ENCODE results near the gene UCP2. TPM values are rescaled to one million over a fixed set of nuclear protein-coding genes. Genes with fewer than 3 reads are reported as not detected.
A peak's percentile ranks its signal among the peaks of the same experiment; 100 is the strongest.

UCP2 gene
- total and polyA plus RNA-seq, 5 donors from 2014 or later: 850 to 2,276 (median 1,526) TPM

GRCh38 chr11:73961321-73961720 lies 21.3 kb downstream of the UCP2 start:
- DNase-seq (no peak), ATAC-seq (ENCODE audit: low read depth in 2 of 2) (no peak)
- H3K4me3 Mint-ChIP-seq: no peak overlapping the region
- no peaks in the 10 kb centered on the region for H3K36me3 Mint-ChIP-seq
- peaks cover 0 to 38% (median 4%) of the 10 kb centered on the region in 4 donors for H3K4me1 Mint-ChIP-seq
- H3K27ac Mint-ChIP-seq: no peak overlapping the region
- Histone ChIP-seq H3K27ac (ENCODE audit: insufficient read depth, low read length, poor library complexity, severe bottlenecking) (no peak overlapping the region), H3K27me3 (ENCODE audit: control insufficient read depth, insufficient read depth, low read length) (no peaks in the 10 kb centered on the region), H3K36me3 (ENCODE audit: control insufficient read depth, insufficient read depth, low read length) (no peaks in the 10 kb centered on the region), H3K4me3 (ENCODE audit: low read depth, low read length) (no peak overlapping the region), H3K9me3 (ENCODE audit: control insufficient read depth in 2 of 2, low read length in 2 of 2) (no peaks in the 10 kb centered on the region), H3K4me1 (ENCODE audit: control insufficient read depth, insufficient read depth, low read length, poor library complexity, severe bottlenecking) (peaks cover 17% of the 10 kb centered on the region)
- no peaks in the 10 kb centered on the region for H3K9me3 Mint-ChIP-seq
- peaks cover 4% of the 10 kb centered on the region for H3K27me3 Mint-ChIP-seq

- Mint-ChIP-seq H3K4me3 (no peak overlapping the region), H3K36me3 (no peaks in the 10 kb centered on the region), H3K27ac (no peak overlapping the region), H3K4me1 (peaks cover 0 to 19% (median 2%) of the 10 kb centered on the region in 4 donors), H3K27me3 (peaks cover 13% of the 10 kb centered on the region), H3K9me3 (no peaks in the 10 kb centered on the region)
- no peaks in the 10 kb centered on the region for H3K4me1 ChIP-seq (ENCODE audit: control insufficient read depth, insufficient read depth, low read length, poor library complexity, severe bottlenecking)
- H3K9me3 ChIP-seq (ENCODE audit: control insufficient read depth in 2 of 2, low read length in 2 of 2): no peaks in the 10 kb centered on the region
- no peak overlapping the region for H3K27ac ChIP-seq (ENCODE audit: insufficient read depth, low read length, poor library complexity, severe bottlenecking)
- DNase-seq (no peak), ATAC-seq (ENCODE audit: low read depth in 2 of 2) (no peak)
- no peaks in the 10 kb centered on the region for H3K27me3 ChIP-seq (ENCODE audit: control insufficient read depth, insufficient read depth, low read length)
- H3K4me3 ChIP-seq (ENCODE audit: low read depth, low read length): no peak overlapping the region
- no peaks in the 10 kb centered on the region for H3K36me3 ChIP-seq (ENCODE audit: control insufficient read depth, insufficient read depth, low read length)
Observed at GRCh38 chr11:73958521-73959141, 24.0 kb downstream of the UCP2 start.

- peaks cover 0 to 18% (median 2%) of the 10 kb centered on the region in 4 donors for H3K4me1 Mint-ChIP-seq
- H3K36me3 ChIP-seq (ENCODE audit: control insufficient read depth, insufficient read depth, low read length): no peaks in the 10 kb centered on the region
- H3K36me3 Mint-ChIP-seq: no peaks in the 10 kb centered on the region
- H3K27ac ChIP-seq (ENCODE audit: insufficient read depth, low read length, poor library complexity, severe bottlenecking): no peak overlapping the region
- DNase-seq (no peak), ATAC-seq (ENCODE audit: low read depth in 2 of 2) (peak in 1 of 2 donors; percentile 43)
- H3K9me3 Mint-ChIP-seq: no peaks in the 10 kb centered on the region
- H3K9me3 ChIP-seq (ENCODE audit: control insufficient read depth in 2 of 2, low read length in 2 of 2): no peaks in the 10 kb centered on the region
- H3K27ac Mint-ChIP-seq: no peak overlapping the region
- no peak overlapping the region for H3K4me3 ChIP-seq (ENCODE audit: low read depth, low read length)
- H3K27me3 ChIP-seq (ENCODE audit: control insufficient read depth, insufficient read depth, low read length): no peaks in the 10 kb centered on the region
- peak overlapping the region in 1 of 4 donors; percentile 74 for H3K4me3 Mint-ChIP-seq
- H3K4me1 ChIP-seq (ENCODE audit: control insufficient read depth, insufficient read depth, low read length, poor library complexity, severe bottlenecking): no peaks in the 10 kb centered on the region
- H3K27me3 Mint-ChIP-seq: peaks cover 13% of the 10 kb centered on the region
Observed at GRCh38 chr11:73957654-73958361, 24.8 kb downstream of the UCP2 start.

GRCh38 chr11:73956876-73957653 lies 25.6 kb downstream of the UCP2 start:
- no peak for DNase-seq
- H3K27me3 Mint-ChIP-seq: peaks cover 13% of the 10 kb centered on the region
- no peak for ATAC-seq (ENCODE audit: low read depth in 2 of 2)
- H3K27ac ChIP-seq (ENCODE audit: insufficient read depth, low read length, poor library complexity, severe bottlenecking): no peak overlapping the region
- no peak overlapping the region for H3K27ac Mint-ChIP-seq
- H3K9me3 Mint-ChIP-seq: no peaks in the 10 kb centered on the region
- H3K36me3 ChIP-seq (ENCODE audit: control insufficient read depth, insufficient read depth, low read length): no peaks in the 10 kb centered on the region
- H3K27me3 ChIP-seq (ENCODE audit: control insufficient read depth, insufficient read depth, low read length): no peaks in the 10 kb centered on the region
- H3K4me3 ChIP-seq (ENCODE audit: low read depth, low read length): no peak overlapping the region
- H3K4me1 ChIP-seq (ENCODE audit: control insufficient read depth, insufficient read depth, low read length, poor library complexity, severe bottlenecking): no peaks in the 10 kb centered on the region
- H3K9me3 ChIP-seq (ENCODE audit: control insufficient read depth in 2 of 2, low read length in 2 of 2): no peaks in the 10 kb centered on the region
- H3K4me1 Mint-ChIP-seq: peaks cover 0 to 18% (median 2%) of the 10 kb centered on the region in 4 donors
- H3K36me3 Mint-ChIP-seq: no peaks in the 10 kb centered on the region
- peak overlapping the region in 1 of 4 donors; percentile 74 for H3K4me3 Mint-ChIP-seq

GRCh38 chr11:73951797-73952196 lies 30.8 kb downstream of the UCP2 start:
- Mint-ChIP-seq H3K36me3 (no peaks in the 10 kb centered on the region), H3K27me3 (peaks cover 11% of the 10 kb centered on the region), H3K27ac (no peak overlapping the region), H3K4me3 (no peak overlapping the region), H3K9me3 (no peaks in the 10 kb centered on the region), H3K4me1 (peaks cover 0 to 8% (median 2%) of the 10 kb centered on the region in 4 donors)
- Histone ChIP-seq H3K4me3 (ENCODE audit: low read depth, low read length) (no peak overlapping the region), H3K9me3 (ENCODE audit: control insufficient read depth in 2 of 2, low read length in 2 of 2) (no peaks in the 10 kb centered on the region), H3K27me3 (ENCODE audit: control insufficient read depth, insufficient read depth, low read length) (no peaks in the 10 kb centered on the region), H3K4me1 (ENCODE audit: control insufficient read depth, insufficient read depth, low read length, poor library complexity, severe bottlenecking) (no peaks in the 10 kb centered on the region), H3K27ac (ENCODE audit: insufficient read depth, low read length, poor library complexity, severe bottlenecking) (no peak overlapping the region), H3K36me3 (ENCODE audit: control insufficient read depth, insufficient read depth, low read length) (no peaks in the 10 kb centered on the region)
- no peak for DNase-seq
- no peak for ATAC-seq (ENCODE audit: low read depth in 2 of 2)

- Mint-ChIP-seq H3K9me3 (no peaks in the 10 kb centered on the region), H3K27me3 (peaks cover 7% of the 10 kb centered on the region), H3K4me3 (no peak within 1 kb of the TSS), H3K4me1 (peaks cover 0 to 4% (median 1%) of the 10 kb centered on the region in 4 donors), H3K36me3 (no peaks in the 10 kb centered on the region), H3K27ac (peak within 1 kb of the TSS in 1 of 3 donors; percentile 49)
- Histone ChIP-seq H3K4me1 (ENCODE audit: control insufficient read depth, insufficient read depth, low read length, poor library complexity, severe bottlenecking) (no peaks in the 10 kb centered on the region), H3K36me3 (ENCODE audit: control insufficient read depth, insufficient read depth, low read length) (no peaks in the 10 kb centered on the region), H3K9me3 (ENCODE audit: control insufficient read depth in 2 of 2, low read length in 2 of 2) (no peaks in the 10 kb centered on the region), H3K27ac (ENCODE audit: insufficient read depth, low read length, poor library complexity, severe bottlenecking) (no peak within 1 kb of the TSS), H3K27me3 (ENCODE audit: control insufficient read depth, insufficient read depth, low read length) (no peaks in the 10 kb centered on the region), H3K4me3 (ENCODE audit: low read depth, low read length) (no peak within 1 kb of the TSS)
- ATAC-seq (ENCODE audit: low read depth in 2 of 2) (peak in 1 of 2 donors; percentile 42), DNase-seq (peak in 1 of 3 donors; percentile 42)
Observed at GRCh38 chr11:73950869-73951710, 31.6 kb downstream of the UCP2 start, which contains the start of gene DNAJB13. Gene DNAJB13 (plus strand): TSS chr11:73951026. CDS start chr11:73951070, 44 bp downstream.

GRCh38 chr11:73949912-73950311 lies 32.7 kb downstream of the UCP2 start:
- Histone ChIP-seq H3K4me3 (ENCODE audit: low read depth, low read length) (no peak overlapping the region), H3K4me1 (ENCODE audit: control insufficient read depth, insufficient read depth, low read length, poor library complexity, severe bottlenecking) (no peaks in the 10 kb centered on the region), H3K9me3 (ENCODE audit: control insufficient read depth in 2 of 2, low read length in 2 of 2) (no peaks in the 10 kb centered on the region), H3K36me3 (ENCODE audit: control insufficient read depth, insufficient read depth, low read length) (no peaks in the 10 kb centered on the region), H3K27me3 (ENCODE audit: control insufficient read depth, insufficient read depth, low read length) (no peaks in the 10 kb centered on the region), H3K27ac (ENCODE audit: insufficient read depth, low read length, poor library complexity, severe bottlenecking) (no peak overlapping the region)
- DNase-seq (no peak), ATAC-seq (ENCODE audit: low read depth in 2 of 2) (no peak)
- H3K9me3 Mint-ChIP-seq: no peaks in the 10 kb centered on the region
- no peak overlapping the region for H3K4me3 Mint-ChIP-seq
- H3K4me1 Mint-ChIP-seq: no peaks in the 10 kb centered on the region
- peaks cover 2% of the 10 kb centered on the region for H3K27me3 Mint-ChIP-seq
- H3K27ac Mint-ChIP-seq: no peak overlapping the region
- H3K36me3 Mint-ChIP-seq: no peaks in the 10 kb centered on the region
